ENCODE data around the gene EPHB2. TPM values are rescaled to one million over a fixed set of nuclear protein-coding genes. Genes with fewer than 3 reads are reported as not detected.

Gene EPHB2
- total and polyA plus RNA-seq, 2 of the 8 experiments (the other 6 are each of a cell fraction or from before 2014, with no cell fraction given): 15.8 to 17.2 TPM

GRCh38 chr1:22844621-22845020, 134.0 kb downstream of the EPHB2 start:
- WGBS, 2 experiments (ENCODE audit: extremely low coverage in 1 of 2, insufficient coverage in 1 of 2, insufficient read length in 1 of 2, insufficient replicate concordance in 2 of 2, low coverage in 1 of 2, low lambda C conversion rate in 2 of 2, missing lambda C conversion rate in 1 of 2): 93% methylated on average over 5 of the region's 5 CpGs; no CpG with 5 or more reads in 1 of the 2 experiments
- POLR2A ChIA-PET (ENCODE audit: partially characterized antibody): interaction anchor here (1.0 kb wide), 1 partner anchor 29 kb away, joined by 3 read pairs; no protein-coding TSS in a partner anchor
- peaks cover 0 to 2% (median under 1%) of the 10 kb centered on the region in 4 experiments; a peak in 2 of 7 replicates for H3K4me1 ChIP-seq (replicated peaks in 1 of 4; ENCODE audit: control insufficient read depth in 3 of 4, insufficient read depth in 4 of 4, low read length in 3 of 4)
- H3K79me2 ChIP-seq (ENCODE audit: control insufficient read depth in 1 of 2, insufficient read depth in 2 of 2, low read length in 2 of 2): no peaks in the 10 kb centered on the region
- H2BK5ac ChIP-seq (ENCODE audit: low read depth, low read length): no peak overlapping the region
- no peaks in the 10 kb centered on the region for H3K79me1 ChIP-seq (ENCODE audit: low read depth, low read length)
- H3K9ac ChIP-seq (replicated peaks in 1 of 4; ENCODE audit: extremely low read depth in 1 of 4, low read depth in 3 of 4, low read length in 3 of 4): no peak overlapping the region
- no peak overlapping the region for H3K18ac ChIP-seq (ENCODE audit: extremely low read depth, low read length)
- no peak overlapping the region for H4K8ac ChIP-seq (ENCODE audit: extremely low read depth, insufficient read depth, low read length)
- DNase-seq (ENCODE audit: low read depth in 1 of 2, low spot score in 2 of 2) (no peak), FAIRE-seq (no peak)
- CTCF ChIA-PET (ENCODE audit: partially characterized antibody): interaction anchor here (1.0 to 3.1 kb wide), 11 partner anchors 9 to 172 kb away, joined by 3 to 17 read pairs (median 4); no protein-coding TSS in a partner anchor
- no peaks in the 10 kb centered on the region for H3K36me3 ChIP-seq (ENCODE audit: control insufficient read depth in 2 of 4, insufficient read depth in 4 of 4, low read length in 3 of 4)
- H3K14ac ChIP-seq (ENCODE audit: insufficient read length): no peak overlapping the region
- H3K56ac ChIP-seq (replicated peaks; ENCODE audit: insufficient read length, low read depth, low read length): no peak overlapping the region
- H4K91ac ChIP-seq (replicated peaks; ENCODE audit: insufficient read length, low read length): no peak overlapping the region
- no peak overlapping the region for H2BK12ac ChIP-seq (ENCODE audit: low read depth, low read length)
- no peaks in the 10 kb centered on the region for H3K9me3 ChIP-seq (ENCODE audit: insufficient read depth in 2 of 2, low read depth in 1 of 2, low read length in 1 of 2)
- no peak overlapping the region for H2BK20ac ChIP-seq (ENCODE audit: low read length)
- no peak overlapping the region for H3K4ac ChIP-seq (replicated peaks; ENCODE audit: insufficient read length, low read depth, low read length)
- H2BK120ac ChIP-seq (replicated peaks; ENCODE audit: low read depth, low read length): no peak overlapping the region
- no peak overlapping the region for H2AFZ ChIP-seq (ENCODE audit: low read length)
- H2AK5ac ChIP-seq (ENCODE audit: low read depth, low read length): no peak overlapping the region
- H3K23ac ChIP-seq (ENCODE audit: insufficient read length): no peak overlapping the region
- no peak overlapping the region for H3K4me3 ChIP-seq (ENCODE audit: extremely low read depth in 1 of 4, insufficient read depth in 2 of 4, low read depth in 3 of 4, low read length in 4 of 4)
- no peaks in the 10 kb centered on the region for H3K23me2 ChIP-seq (ENCODE audit: low read depth, low read length)
- H3K27ac ChIP-seq (ENCODE audit: low read depth, low read length): no peak overlapping the region
- H4K20me1 ChIP-seq (replicated peaks in 1 of 2; ENCODE audit: control insufficient read depth in 1 of 2, insufficient read depth in 2 of 2, low read length in 2 of 2): peaks cover 0 to 2% of the 10 kb centered on the region in 2 experiments
- no peaks in the 10 kb centered on the region for H3K27me3 ChIP-seq (replicated peaks in 1 of 4; ENCODE audit: control insufficient read depth in 3 of 4, extremely low read depth in 1 of 4, insufficient read depth in 3 of 4, low read length in 3 of 4)
- H4K5ac ChIP-seq (ENCODE audit: insufficient read length, low read depth, low read length): no peak overlapping the region
- no peak overlapping the region for H2BK15ac ChIP-seq (ENCODE audit: low read length)
- H3K4me2 ChIP-seq (ENCODE audit: insufficient read depth in 1 of 2, low read depth in 2 of 2, low read length in 2 of 2): no peak overlapping the region
- TF ChIP-seq EZH2 (IDR thresholded peaks at IDR 0.05; ENCODE audit: low read depth, low read length, severe bottlenecking) (no peak), EGR1 (IDR thresholded peaks at IDR 0.05; ENCODE audit: borderline replicate concordance, low read depth, low read length) (no peak), FOSL1 (IDR thresholded peaks at IDR 0.05; ENCODE audit: insufficient read depth, low read depth, low read length) (no peak)
